ENCODE results near the gene SOS1.

SOS1 gene

GRCh38 chr2:39136799-39137198 lies 15.9 kb upstream of the SOS1 start:
- H3K9ac ChIP-seq (ENCODE audit: insufficient read length, low read depth): no peak overlapping the region
- no peaks in the 10 kb centered on the region for H3K36me3 ChIP-seq (ENCODE audit: insufficient read depth, insufficient read length, low read length)
- no peaks in the 10 kb centered on the region for H3K27me3 ChIP-seq (ENCODE audit: insufficient read depth, insufficient read length)
- no peak overlapping the region for H3K4me3 ChIP-seq (ENCODE audit: insufficient read length, low read depth)
- H3K9me3 ChIP-seq (ENCODE audit: insufficient read depth, low read length): no peaks in the 10 kb centered on the region
- no peaks in the 10 kb centered on the region for H3K4me1 ChIP-seq (ENCODE audit: insufficient read depth, insufficient read length)
- DNase-seq (ENCODE audit: low read depth, low spot score): no peak
- TF ChIP-seq YY1 (IDR thresholded peaks at IDR 0.05; ENCODE audit: insufficient read depth, insufficient read length): no peak
- no peak for TF ChIP-seq SUZ12 (IDR thresholded peaks at IDR 0.05; ENCODE audit: extremely low read depth, insufficient read depth, insufficient read length)
- no peak for TF ChIP-seq ZNF274 (IDR thresholded peaks at IDR 0.05; ENCODE audit: low read depth, low read length)

- DNase-seq (ENCODE audit: low read depth, low spot score): no peak
- Histone ChIP-seq H3K27me3 (ENCODE audit: insufficient read depth, insufficient read length) (no peaks in the 10 kb centered on the region), H3K4me1 (ENCODE audit: insufficient read depth, insufficient read length) (no peaks in the 10 kb centered on the region), H3K4me3 (ENCODE audit: insufficient read length, low read depth) (no peak overlapping the region), H3K36me3 (ENCODE audit: insufficient read depth, insufficient read length, low read length) (no peaks in the 10 kb centered on the region), H3K9me3 (ENCODE audit: insufficient read depth, low read length) (no peaks in the 10 kb centered on the region), H3K9ac (ENCODE audit: insufficient read length, low read depth) (no peak overlapping the region)
- TF ChIP-seq ZNF274 (IDR thresholded peaks at IDR 0.05; ENCODE audit: low read depth, low read length): no peak
- no peak for TF ChIP-seq SUZ12 (IDR thresholded peaks at IDR 0.05; ENCODE audit: extremely low read depth, insufficient read depth, insufficient read length)
- no peak for TF ChIP-seq YY1 (IDR thresholded peaks at IDR 0.05; ENCODE audit: insufficient read depth, insufficient read length)
Observed at GRCh38 chr2:39135690-39136259, 14.9 kb upstream of the SOS1 start.

- no peak overlapping the region for H3K9ac ChIP-seq (ENCODE audit: insufficient read length, low read depth)
- no peak for DNase-seq (ENCODE audit: low read depth, low spot score)
- no peak overlapping the region for H3K4me3 ChIP-seq (ENCODE audit: insufficient read length, low read depth)
- H3K27me3 ChIP-seq (ENCODE audit: insufficient read depth, insufficient read length): no peaks in the 10 kb centered on the region
- H3K36me3 ChIP-seq (ENCODE audit: insufficient read depth, insufficient read length, low read length): no peaks in the 10 kb centered on the region
- TF ChIP-seq SUZ12 (IDR thresholded peaks at IDR 0.05; ENCODE audit: extremely low read depth, insufficient read depth, insufficient read length): no peak
- TF ChIP-seq YY1 (IDR thresholded peaks at IDR 0.05; ENCODE audit: insufficient read depth, insufficient read length): no peak
- TF ChIP-seq ZNF274 (IDR thresholded peaks at IDR 0.05; ENCODE audit: low read depth, low read length): no peak
- H3K9me3 ChIP-seq (ENCODE audit: insufficient read depth, low read length): no peaks in the 10 kb centered on the region
- no peaks in the 10 kb centered on the region for H3K4me1 ChIP-seq (ENCODE audit: insufficient read depth, insufficient read length)
Observed at GRCh38 chr2:39133215-39133851, 12.5 kb upstream of the SOS1 start.

GRCh38 chr2:39128919-39129391 lies 8.1 kb upstream of the SOS1 start:
- Histone ChIP-seq H3K9me3 (ENCODE audit: insufficient read depth, low read length) (no peaks in the 10 kb centered on the region), H3K27me3 (ENCODE audit: insufficient read depth, insufficient read length) (no peaks in the 10 kb centered on the region), H3K4me3 (ENCODE audit: insufficient read length, low read depth) (no peak overlapping the region), H3K36me3 (ENCODE audit: insufficient read depth, insufficient read length, low read length) (no peaks in the 10 kb centered on the region), H3K9ac (ENCODE audit: insufficient read length, low read depth) (no peak overlapping the region), H3K4me1 (ENCODE audit: insufficient read depth, insufficient read length) (no peaks in the 10 kb centered on the region)
- TF ChIP-seq SUZ12 (IDR thresholded peaks at IDR 0.05; ENCODE audit: extremely low read depth, insufficient read depth, insufficient read length) (no peak), ZNF274 (IDR thresholded peaks at IDR 0.05; ENCODE audit: low read depth, low read length) (no peak), YY1 (IDR thresholded peaks at IDR 0.05; ENCODE audit: insufficient read depth, insufficient read length) (no peak)
- DNase-seq (ENCODE audit: low read depth, low spot score): no peak

- Histone ChIP-seq H3K9me3 (ENCODE audit: insufficient read depth, low read length) (no peaks in the 10 kb centered on the region), H3K36me3 (ENCODE audit: insufficient read depth, insufficient read length, low read length) (no peaks in the 10 kb centered on the region), H3K27me3 (ENCODE audit: insufficient read depth, insufficient read length) (no peaks in the 10 kb centered on the region), H3K4me3 (ENCODE audit: insufficient read length, low read depth) (no peak overlapping the region), H3K9ac (ENCODE audit: insufficient read length, low read depth) (no peak overlapping the region), H3K4me1 (ENCODE audit: insufficient read depth, insufficient read length) (no peaks in the 10 kb centered on the region)
- no peak for DNase-seq (ENCODE audit: low read depth, low spot score)
- TF ChIP-seq ZNF274 (IDR thresholded peaks at IDR 0.05; ENCODE audit: low read depth, low read length) (no peak), SUZ12 (IDR thresholded peaks at IDR 0.05; ENCODE audit: extremely low read depth, insufficient read depth, insufficient read length) (no peak), YY1 (IDR thresholded peaks at IDR 0.05; ENCODE audit: insufficient read depth, insufficient read length) (no peak)
Observed at GRCh38 chr2:39127973-39128372, 7.1 kb upstream of the SOS1 start.

GRCh38 chr2:39124746-39125057 lies 3.9 kb upstream of the SOS1 start:
- no peaks in the 10 kb centered on the region for H3K4me1 ChIP-seq (ENCODE audit: insufficient read depth, insufficient read length)
- peak overlapping the region; percentile 79 for H3K9ac ChIP-seq (ENCODE audit: insufficient read length, low read depth)
- no peaks in the 10 kb centered on the region for H3K9me3 ChIP-seq (ENCODE audit: insufficient read depth, low read length)
- DNase-seq (ENCODE audit: low read depth, low spot score): no peak
- H3K36me3 ChIP-seq (ENCODE audit: insufficient read depth, insufficient read length, low read length): no peaks in the 10 kb centered on the region
- no peaks in the 10 kb centered on the region for H3K27me3 ChIP-seq (ENCODE audit: insufficient read depth, insufficient read length)
- TF ChIP-seq YY1 (IDR thresholded peaks at IDR 0.05; ENCODE audit: insufficient read depth, insufficient read length): no peak
- no peak for TF ChIP-seq ZNF274 (IDR thresholded peaks at IDR 0.05; ENCODE audit: low read depth, low read length)
- TF ChIP-seq SUZ12 (IDR thresholded peaks at IDR 0.05; ENCODE audit: extremely low read depth, insufficient read depth, insufficient read length): no peak
- peak overlapping the region; percentile 72 for H3K4me3 ChIP-seq (ENCODE audit: insufficient read length, low read depth)

- Histone ChIP-seq H3K36me3 (ENCODE audit: insufficient read depth, insufficient read length, low read length) (no peaks in the 10 kb centered on the region), H3K9ac (ENCODE audit: insufficient read length, low read depth) (peak overlapping the region; percentile 92), H3K27me3 (ENCODE audit: insufficient read depth, insufficient read length) (no peaks in the 10 kb centered on the region), H3K9me3 (ENCODE audit: insufficient read depth, low read length) (no peaks in the 10 kb centered on the region), H3K4me3 (ENCODE audit: insufficient read length, low read depth) (peak overlapping the region; percentile 75), H3K4me1 (ENCODE audit: insufficient read depth, insufficient read length) (no peaks in the 10 kb centered on the region)
- no peak for TF ChIP-seq ZNF274 (IDR thresholded peaks at IDR 0.05; ENCODE audit: low read depth, low read length)
- no peak for TF ChIP-seq SUZ12 (IDR thresholded peaks at IDR 0.05; ENCODE audit: extremely low read depth, insufficient read depth, insufficient read length)
- no peak for TF ChIP-seq YY1 (IDR thresholded peaks at IDR 0.05; ENCODE audit: insufficient read depth, insufficient read length)
- DNase-seq (ENCODE audit: low read depth, low spot score): peak; percentile 99
Observed at GRCh38 chr2:39124000-39124745, 3.3 kb upstream of the SOS1 start.
